Prostate gland (tissue), 2 donors: ENCODE measurements around the gene RETREG2. TPM values are rescaled to one million over a fixed set of nuclear protein-coding genes. Genes with fewer than 3 reads are reported as not detected.

Experiments
- DNase-seq: peaks from one replicate; pipeline ENCODE4 v3.0.0-alpha.2; 2019; ENCODE audit warnings: low spot score
- H3K27ac ChIP-seq, 2 donors: fragments of 200-600 bp; sonication (generic); 2 replicates each; pipeline ENCODE4 v1.5.1; 2017 to 2019
- H3K27me3 ChIP-seq: fragments of 200-600 bp; sonication (generic); replicated peaks from 2 replicates; pipeline ENCODE4 v1.5.1; 2019; ENCODE audit not compliant: insufficient read depth
- H3K36me3 ChIP-seq, 2 donors: fragments of 200-600 bp; sonication (generic); 1 replicate in 1 of 2; 2 replicates in 1 of 2; pipeline versions ENCODE4 v1.5.1 to v1.8.1; 2017 to 2019
- H3K4me1 ChIP-seq: fragments of 200-600 bp; sonication (generic); replicated peaks from 2 replicates; pipeline ENCODE4 v1.5.1; 2019
- H3K4me3 ChIP-seq, 2 donors: fragments of 200-600 bp; sonication (generic); 2 replicates each; pipeline ENCODE4 v1.5.1; 2017 to 2019
- H3K9me3 ChIP-seq: fragments of 200-600 bp; sonication (generic); 2 replicates; pipeline ENCODE4 v1.5.1; 2017
- CTCF ChIP-seq, 4 experiments: fragments of 200-600 bp in 2 of 4; fragments of 450-650 bp in 2 of 4; sonication (generic) in 2 of 4; IDR thresholded peaks; 1 replicate in 3 of 4; 2 replicates in 1 of 4; pipeline ENCODE4 v1.5.1; 2016 to 2019; ENCODE audit warnings: antibody characterized with exemption in 4 of 4, mild to moderate bottlenecking in 2 of 4, moderate library complexity in 2 of 4
- POLR2A ChIP-seq: fragments of 450-650 bp; IDR thresholded peaks from one replicate; pipeline ENCODE4 v1.6.1; 2016; ENCODE audit warnings: antibody characterized with exemption, mild to moderate bottlenecking
- POLR2AphosphoS5 ChIP-seq: sonication (generic); formaldehyde crosslinking; IDR thresholded peaks from one replicate; pipeline ENCODE4 v1.6.1; 2017; ENCODE audit warnings: antibody characterized with exemption
- WGBS: methylation state at CpG from one replicate; pipeline ENCODE4 v1.1.5; 2018; 5-methylcytosine and 5-hydroxymethylcytosine counted together
- intact Hi-C: fragments of 100-400 bp; cut with DNase I; formaldehyde crosslinking; loops from one replicate; pipeline ENCODE4 v1.14.2; 2022
- total RNA-seq, 2 donors: library from RNA; depleted of rRNA; stranded (reverse); fragments of >200 nt; gene quantifications; one replicate each; pipeline ENCODE4 v1.1.0, GENCODE V29; 2016

RETREG2 gene
- total RNA-seq, result 100 to 1,000 TPM in 1 of 2 donors, 10 to 100 TPM in 1; 84.4 to 142 TPM

- Histone ChIP-seq H3K27me3 (no peaks in the 10 kb centered on the region), H3K27ac (peak within 1 kb of the TSS; percentile 98 to 99), H3K4me3 (peak within 1 kb of the TSS; percentile 73 to 82), H3K9me3 (no peaks in the 10 kb centered on the region), H3K4me1 (peaks cover 11% of the 10 kb centered on the region), H3K36me3 (peaks cover 0 to 18% of the 10 kb centered on the region in 2 donors)
- intact Hi-C loops, result loop anchor here (5.0 to 10.0 kb wide), 3 partner anchors 40 to 337 kb away; partner anchors contain the start of genes ABCB6, ASIC4 and DNPEP
- peak; percentile 93 for DNase-seq
- TF ChIP-seq CTCF (IDR thresholded peaks at IDR 0.05) (peak; percentile 54 to 70 (median 66)), POLR2AphosphoS5 (peak; percentile 89), POLR2A (peak; percentile 96)
- under 1% methylated on average over 36 of the region's 67 CpGs for WGBS
Observed at GRCh38 chr2:219177552-219178376, at the start of gene RETREG2. Gene RETREG2, plus strand, starts transcription at chr2:219178275. Its CDS starts 78 bp downstream, at chr2:219178353.

GRCh38 chr2:219128396-219128795, 49.7 kb upstream of the RETREG2 start:
- Histone ChIP-seq H3K4me1 (peaks cover 20% of the 10 kb centered on the region), H3K27me3 (no peaks in the 10 kb centered on the region), H3K27ac (peak overlapping the region in 1 of 2 donors; percentile 79), H3K4me3 (no peak overlapping the region), H3K9me3 (no peaks in the 10 kb centered on the region), H3K36me3 (no peaks in the 10 kb centered on the region)
- 91% methylated on average over 7 of the region's 7 CpGs for WGBS
- TF ChIP-seq CTCF (IDR thresholded peaks at IDR 0.05) (no peak), POLR2A (no peak), POLR2AphosphoS5 (no peak)
- intact Hi-C loops, result no loop called here
- DNase-seq, result no peak

- 58% methylated on average over 16 of the region's 16 CpGs for WGBS
- Histone ChIP-seq H3K4me3 (no peak overlapping the region), H3K9me3 (no peaks in the 10 kb centered on the region), H3K27me3 (no peaks in the 10 kb centered on the region), H3K36me3 (no peaks in the 10 kb centered on the region), H3K4me1 (peaks cover 13% of the 10 kb centered on the region), H3K27ac (peak overlapping the region; percentile 65 to 79)
- intact Hi-C loops, result no loop called here
- peak; percentile 36 for DNase-seq
- TF ChIP-seq CTCF (IDR thresholded peaks at IDR 0.05) (no peak), POLR2AphosphoS5 (peak; percentile 34)
Observed at GRCh38 chr2:219129589-219129988, 48.5 kb upstream of the RETREG2 start.

- Histone ChIP-seq H3K27ac (peak overlapping the region in 1 of 2 donors; percentile 79), H3K27me3 (no peaks in the 10 kb centered on the region), H3K4me3 (no peak overlapping the region), H3K36me3 (no peaks in the 10 kb centered on the region), H3K4me1 (no peaks in the 10 kb centered on the region), H3K9me3 (no peaks in the 10 kb centered on the region)
- intact Hi-C loops, result no loop called here
- DNase-seq, result no peak
- WGBS, result 43% methylated on average over 3 of the region's 3 CpGs
- TF ChIP-seq POLR2AphosphoS5, result no peak
- TF ChIP-seq CTCF (IDR thresholded peaks at IDR 0.05), result no peak
- no peak for TF ChIP-seq POLR2A
Observed at GRCh38 chr2:219131327-219131726, 46.7 kb upstream of the RETREG2 start.
